Measurements from ENCODE around the gene KIAA1671. TPM values are rescaled to one million over a fixed set of nuclear protein-coding genes. Genes with fewer than 3 reads are reported as not detected.

KIAA1671 gene
- total RNA-seq, 4 donors from 2014 or later: 7.6 to 26.1 (median 16.7) TPM

DNA sequence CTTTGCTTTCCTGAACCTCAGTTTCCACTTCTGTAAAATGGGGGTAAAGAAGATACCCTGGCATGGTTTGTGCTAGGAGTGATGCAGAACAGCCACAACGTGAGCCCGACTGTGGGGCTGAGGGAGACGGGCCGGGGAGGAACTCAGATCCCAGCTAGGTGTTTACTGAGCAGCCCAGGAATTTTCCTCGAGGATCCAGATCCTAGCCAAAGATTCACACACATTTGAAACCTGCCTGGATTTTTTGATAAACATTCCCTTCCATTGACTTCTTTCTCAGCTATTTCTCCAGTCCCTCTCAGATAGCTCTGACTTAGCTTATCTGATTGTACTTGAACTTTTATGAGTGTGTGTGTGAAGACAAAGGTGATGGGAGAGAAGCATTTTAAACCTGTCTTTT, 98.0 kb downstream of the KIAA1671 start:
- intact Hi-C loops (cut with DNase I; ENCODE audit: low total_unique reads): loop anchor here (10.0 kb wide), 1 partner anchor 106 kb away; the partner anchor contains the start of gene LHFPL7
- Histone ChIP-seq H3K27me3 (no peaks in the 10 kb centered on the region), H3K4me3 (no peak overlapping the region), H3K27ac (no peak overlapping the region), H3K9me3 (no peaks in the 10 kb centered on the region), H3K36me3 (no peaks in the 10 kb centered on the region), H3K4me1 (no peaks in the 10 kb centered on the region)
- no peak for TF ChIP-seq POLR2A (IDR thresholded peaks at IDR 0.05)
- TF ChIP-seq, protein P1, sequence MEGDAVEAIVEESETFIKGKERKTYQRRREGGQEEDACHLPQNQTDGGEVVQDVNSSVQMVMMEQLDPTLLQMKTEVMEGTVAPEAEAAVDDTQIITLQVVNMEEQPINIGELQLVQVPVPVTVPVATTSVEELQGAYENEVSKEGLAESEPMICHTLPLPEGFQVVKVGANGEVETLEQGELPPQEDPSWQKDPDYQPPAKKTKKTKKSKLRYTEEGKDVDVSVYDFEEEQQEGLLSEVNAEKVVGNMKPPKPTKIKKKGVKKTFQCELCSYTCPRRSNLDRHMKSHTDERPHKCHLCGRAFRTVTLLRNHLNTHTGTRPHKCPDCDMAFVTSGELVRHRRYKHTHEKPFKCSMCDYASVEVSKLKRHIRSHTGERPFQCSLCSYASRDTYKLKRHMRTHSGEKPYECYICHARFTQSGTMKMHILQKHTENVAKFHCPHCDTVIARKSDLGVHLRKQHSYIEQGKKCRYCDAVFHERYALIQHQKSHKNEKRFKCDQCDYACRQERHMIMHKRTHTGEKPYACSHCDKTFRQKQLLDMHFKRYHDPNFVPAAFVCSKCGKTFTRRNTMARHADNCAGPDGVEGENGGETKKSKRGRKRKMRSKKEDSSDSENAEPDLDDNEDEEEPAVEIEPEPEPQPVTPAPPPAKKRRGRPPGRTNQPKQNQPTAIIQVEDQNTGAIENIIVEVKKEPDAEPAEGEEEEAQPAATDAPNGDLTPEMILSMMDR (IDR thresholded peaks at IDR 0.05): no peak
- DNase-seq: no peak

DNA sequence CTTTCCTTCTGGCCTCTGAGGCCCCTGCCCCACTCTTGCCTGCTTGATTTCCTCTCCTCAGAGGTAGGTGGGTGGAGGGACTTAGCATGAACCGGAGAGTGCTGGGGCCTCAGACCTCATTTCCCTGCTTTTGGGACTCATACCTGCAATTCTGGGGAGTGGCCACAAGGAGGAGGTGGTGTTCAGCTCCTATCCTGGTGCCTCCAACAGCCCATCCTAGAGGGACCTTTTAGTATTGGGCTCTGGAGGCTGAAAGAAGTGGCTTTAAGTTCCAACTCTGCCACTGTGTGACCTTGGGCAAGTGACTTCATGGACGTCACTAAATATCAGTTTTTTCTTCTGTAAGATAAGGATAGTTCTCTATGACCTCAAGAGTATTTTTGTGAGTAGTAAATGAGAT, 98.6 kb downstream of the KIAA1671 start:
- Histone ChIP-seq H3K36me3 (no peaks in the 10 kb centered on the region), H3K27ac (no peak overlapping the region), H3K4me3 (no peak overlapping the region), H3K9me3 (no peaks in the 10 kb centered on the region), H3K27me3 (no peaks in the 10 kb centered on the region), H3K4me1 (no peaks in the 10 kb centered on the region)
- intact Hi-C loops (cut with DNase I; ENCODE audit: low total_unique reads): loop anchor here (10.0 kb wide), 1 partner anchor 106 kb away; the partner anchor contains the start of gene LHFPL7
- DNase-seq: no peak
- TF ChIP-seq, protein P1 (IDR thresholded peaks at IDR 0.05): no peak
- TF ChIP-seq POLR2A (IDR thresholded peaks at IDR 0.05): no peak

- Histone ChIP-seq H3K9me3 (no peaks in the 10 kb centered on the region), H3K27me3 (no peaks in the 10 kb centered on the region), H3K27ac (no peak overlapping the region), H3K36me3 (no peaks in the 10 kb centered on the region), H3K4me3 (no peak overlapping the region), H3K4me1 (no peaks in the 10 kb centered on the region)
- TF ChIP-seq, protein P1 (IDR thresholded peaks at IDR 0.05): no peak
- TF ChIP-seq POLR2A (IDR thresholded peaks at IDR 0.05): no peak
- intact Hi-C loops (cut with DNase I; ENCODE audit: low total_unique reads): loop anchor here (10.0 kb wide), 1 partner anchor 107 kb away; the partner anchor contains the start of gene LHFPL7
- DNase-seq: no peak
Measured at GRCh38 chr22:25051983-25052710, 99.6 kb downstream of the KIAA1671 start.

DNA sequence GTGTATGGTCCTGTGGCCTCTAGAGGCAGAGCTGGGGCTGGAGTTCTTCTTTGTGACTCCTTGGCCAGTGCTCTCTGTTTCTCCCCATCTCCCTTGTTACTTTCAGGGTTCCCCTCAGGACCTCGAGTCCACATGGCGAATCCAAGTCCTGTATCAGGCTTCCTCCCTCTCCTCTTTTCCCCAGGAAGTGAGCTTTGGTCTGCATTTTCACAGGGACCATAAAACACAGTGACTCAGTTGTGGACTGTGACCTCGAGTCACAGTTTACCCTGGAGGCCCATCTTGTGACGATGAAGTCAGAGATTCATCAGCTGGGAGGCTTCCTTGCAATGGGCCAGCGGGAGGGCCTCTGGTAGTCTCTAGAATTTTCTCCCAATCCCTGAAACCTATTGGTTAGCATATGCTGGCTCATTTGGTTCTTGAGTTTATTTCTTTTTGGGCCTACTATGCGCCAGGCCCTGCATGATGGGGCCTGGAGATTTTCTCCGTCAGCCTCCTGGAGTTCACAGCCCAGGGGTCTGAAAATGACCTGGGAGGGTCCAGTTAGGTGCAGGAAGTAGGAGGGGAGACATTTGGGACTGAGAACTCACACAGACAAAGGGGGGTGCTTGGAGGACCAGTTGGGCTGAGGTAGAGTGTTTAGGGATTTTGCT, 100.8 kb downstream of the KIAA1671 start:
- no peak for TF ChIP-seq POLR2A (IDR thresholded peaks at IDR 0.05)
- TF ChIP-seq, protein P1 (IDR thresholded peaks at IDR 0.05): no peak
- H3K4me3 ChIP-seq: no peak overlapping the region
- no peaks in the 10 kb centered on the region for H3K9me3 ChIP-seq
- DNase-seq: no peak
- H3K4me1 ChIP-seq: no peaks in the 10 kb centered on the region
- intact Hi-C loops (cut with DNase I; ENCODE audit: low total_unique reads): loop anchor here (10.0 kb wide), 1 partner anchor 108 kb away; the partner anchor contains the start of gene LHFPL7
- H3K27me3 ChIP-seq: no peaks in the 10 kb centered on the region
- H3K36me3 ChIP-seq: no peaks in the 10 kb centered on the region
- no peak overlapping the region for H3K27ac ChIP-seq

GRCh38 chr22:25054943-25055511, 102.5 kb downstream of the KIAA1671 start:
- no peak for TF ChIP-seq POLR2A (IDR thresholded peaks at IDR 0.05)
- TF ChIP-seq, protein P1 (IDR thresholded peaks at IDR 0.05): no peak
- no peak for DNase-seq
- no peaks in the 10 kb centered on the region for H3K4me1 ChIP-seq
- H3K36me3 ChIP-seq: no peaks in the 10 kb centered on the region
- H3K4me3 ChIP-seq: no peak overlapping the region
- no peaks in the 10 kb centered on the region for H3K9me3 ChIP-seq
- intact Hi-C loops (cut with DNase I; ENCODE audit: low total_unique reads): loop anchor here (10.0 kb wide), 1 partner anchor 110 kb away; the partner anchor contains the start of gene LHFPL7
- no peak overlapping the region for H3K27ac ChIP-seq
- no peaks in the 10 kb centered on the region for H3K27me3 ChIP-seq
